ENCODE results near the gene FOXG1.

- TF ChIP-seq MYC (IDR thresholded peaks at IDR 0.05; ENCODE audit: borderline replicate concordance, low read length) (no peak), CHD4 (IDR thresholded peaks at IDR 0.05; ENCODE audit: borderline replicate concordance) (no peak), POLR2A (IDR thresholded peaks at IDR 0.05; ENCODE audit: low read length) (no peak), CTCF (IDR thresholded peaks at IDR 0.05) (no peak), CEBPB (IDR thresholded peaks at IDR 0.05) (no peak), MAFK (IDR thresholded peaks at IDR 0.05; ENCODE audit: partially characterized antibody) (no peak), MAZ (IDR thresholded peaks at IDR 0.05; ENCODE audit: borderline replicate concordance, low read depth, low read length) (no peak), EP300 (IDR thresholded peaks at IDR 0.05) (no peak), RAD21 (conservative IDR thresholded peaks at IDR 0.05 in 1 of 2, IDR thresholded peaks at IDR 0.05 in 1 of 2) (no peak), PHF8 (IDR thresholded peaks at IDR 0.05; ENCODE audit: borderline replicate concordance, low read depth) (no peak), REST (IDR thresholded peaks at IDR 0.05) (no peak), PBX3 (IDR thresholded peaks at IDR 0.05) (no peak)
Measured at GRCh38 chr14:28769276-28769880, 2.8 kb downstream of the FOXG1 start.
